NCI-H2227 (cell line): Measurements from ENCODE around the gene CCDC27.
A peak's percentile ranks its signal among the peaks of the same experiment; 100 is the strongest.

Experiments used
- DNase-seq: peaks from one replicate; lab custom pipeline; 2025; ENCODE audit not compliant: unreplicated experiment; lab: John Stamatoyannopoulos, UW

The CCDC27 gene

DNA sequence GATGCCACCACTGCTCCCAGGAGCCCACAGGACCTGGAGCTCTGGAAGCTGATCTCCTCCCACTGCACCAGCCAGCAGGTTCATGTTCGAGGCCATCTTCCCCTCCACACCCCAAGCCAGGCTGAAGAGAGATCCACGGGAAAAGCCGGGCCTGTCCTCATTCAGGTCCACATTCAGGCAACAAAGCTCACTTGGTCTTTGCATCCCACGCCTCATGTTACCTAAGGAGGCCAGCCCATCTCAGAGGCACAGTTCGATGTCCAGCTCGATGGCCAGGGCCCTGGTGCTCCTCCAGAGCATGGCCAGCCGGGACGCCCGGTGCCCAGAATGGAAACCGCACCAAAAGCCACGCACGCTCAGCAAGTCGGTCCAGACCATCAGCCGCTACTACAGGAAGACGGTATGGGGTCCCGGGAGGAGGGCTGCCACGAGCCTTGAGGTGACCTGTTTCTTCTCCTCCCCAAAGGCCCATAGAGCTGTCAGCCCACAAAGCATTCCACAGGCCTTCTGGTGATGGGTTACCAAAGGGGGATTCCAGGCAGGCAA, at the start of gene CCDC27:
TSS of gene CCDC27 (plus strand) at position 51 of the 546 bp plus-strand sequence. CDS start at position 83, 32 bp downstream.
- no peak for DNase-seq

DNA sequence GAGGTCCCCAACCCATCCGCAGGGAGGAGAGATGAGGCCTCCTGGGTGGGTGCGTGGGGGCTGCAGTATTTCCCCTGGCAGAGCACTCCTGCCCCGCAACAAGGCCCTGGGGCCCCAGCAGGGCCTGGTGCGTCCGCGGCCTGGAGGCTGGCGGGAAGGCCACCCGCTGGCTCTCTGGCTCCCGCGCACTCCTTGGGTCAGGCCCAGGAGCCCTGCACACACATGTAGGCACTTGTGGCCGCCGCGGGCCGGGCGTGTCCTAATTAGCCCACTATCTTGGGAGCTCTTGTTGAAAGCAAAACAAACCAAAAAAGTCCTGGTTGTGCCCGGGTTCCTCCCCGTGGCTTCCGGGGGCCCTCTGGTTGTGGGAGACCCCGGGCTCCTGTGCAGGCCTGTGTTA, 49.7 kb upstream of the CCDC27 start:
- no peak for DNase-seq

DNA sequence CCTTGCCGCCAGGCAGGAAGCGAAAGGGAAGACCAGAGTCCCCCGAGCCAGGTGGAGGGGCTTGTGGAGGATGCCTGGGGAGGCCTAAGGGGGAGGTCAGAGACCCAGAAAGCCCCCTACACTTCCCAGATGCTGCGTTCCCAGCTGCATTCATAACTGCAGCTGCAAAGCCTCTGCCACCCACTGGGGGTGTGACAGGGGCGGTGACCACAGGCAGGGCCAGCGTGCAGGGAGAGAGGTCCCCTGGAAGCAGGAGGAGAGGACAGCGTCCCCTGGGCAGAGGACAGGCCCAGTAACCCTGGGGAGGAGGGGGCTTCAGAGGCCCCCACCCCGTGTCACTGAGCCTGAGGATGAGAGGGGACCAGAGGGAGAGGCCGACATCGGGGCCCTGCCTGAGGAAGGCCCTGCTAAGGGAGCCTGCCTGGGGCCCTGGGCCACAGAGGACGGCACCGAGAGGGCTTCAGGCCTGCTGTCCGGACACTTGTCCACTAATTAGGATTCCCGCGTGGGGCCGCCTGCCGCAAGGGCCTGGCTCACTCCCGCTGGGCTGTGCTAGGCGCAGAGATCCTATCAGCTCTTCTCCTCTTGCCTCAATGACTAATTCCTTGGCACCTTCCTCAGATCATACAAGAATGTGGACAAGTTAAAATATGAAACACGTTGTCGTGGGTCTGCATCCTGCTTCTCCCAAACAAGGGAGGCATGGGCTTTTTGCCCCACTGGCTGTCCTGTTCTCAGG, 49.1 kb upstream of the CCDC27 start:
- peak; percentile 25 for DNase-seq

DNA sequence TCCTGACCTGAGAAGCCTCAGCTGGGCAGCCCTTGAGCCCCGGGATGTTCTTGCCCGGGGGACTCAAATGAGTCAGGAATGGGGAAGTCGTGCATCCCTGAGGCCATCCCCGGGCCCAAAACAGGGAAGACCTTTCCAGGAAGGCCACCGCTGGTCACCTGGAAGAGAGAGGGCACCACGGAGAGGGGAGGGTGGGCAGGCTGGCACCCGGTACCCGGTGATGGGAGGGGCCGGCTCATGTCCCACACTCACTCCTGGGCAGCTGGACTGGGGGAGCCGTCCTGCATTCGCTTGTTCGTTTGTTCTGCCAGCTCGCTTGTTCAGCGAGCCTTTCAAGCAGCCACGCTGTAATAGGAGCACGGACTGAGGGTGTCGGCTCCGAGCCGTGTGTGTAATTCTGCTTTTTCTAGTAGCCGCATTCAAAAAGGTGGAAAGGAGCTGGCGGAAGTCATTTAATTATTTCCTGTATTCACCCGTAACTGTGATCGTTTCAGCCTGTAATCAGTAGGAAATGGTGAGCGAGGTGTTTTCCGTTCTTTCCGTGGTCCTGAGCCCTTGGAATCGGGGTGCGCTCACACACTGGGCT, 48.4 kb upstream of the CCDC27 start:
- no peak for DNase-seq

DNA sequence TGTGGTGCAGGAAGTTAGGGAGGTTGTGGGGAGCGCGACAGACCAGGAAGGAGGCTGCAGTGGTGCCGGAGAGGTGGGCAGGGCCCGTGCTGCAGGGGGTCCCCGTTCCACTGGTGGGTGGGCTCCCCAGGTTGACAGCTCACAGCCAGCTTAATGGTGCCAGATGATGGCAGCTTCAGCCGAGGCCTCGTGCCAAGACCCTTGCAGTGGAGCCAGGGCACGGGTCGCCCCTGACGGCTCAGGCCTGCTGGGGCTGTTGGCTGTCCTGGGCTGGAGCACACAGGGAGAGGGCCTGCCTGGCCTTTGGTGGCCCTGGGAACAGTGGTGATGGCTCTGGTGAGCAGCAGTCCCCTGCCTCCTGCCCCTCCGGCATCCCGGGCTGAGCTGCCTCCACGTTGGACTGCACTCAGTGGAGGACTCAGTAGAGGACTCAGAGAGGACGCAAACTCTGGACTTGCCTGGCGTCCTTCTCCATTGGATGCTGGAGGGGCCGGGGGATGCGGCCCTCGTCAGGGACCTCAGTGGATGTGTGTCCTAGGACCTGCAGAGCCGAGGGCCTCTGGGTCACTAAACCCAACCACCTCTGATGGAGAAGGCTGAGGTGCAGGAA, 46.8 kb upstream of the CCDC27 start:
- DNase-seq: no peak

DNA sequence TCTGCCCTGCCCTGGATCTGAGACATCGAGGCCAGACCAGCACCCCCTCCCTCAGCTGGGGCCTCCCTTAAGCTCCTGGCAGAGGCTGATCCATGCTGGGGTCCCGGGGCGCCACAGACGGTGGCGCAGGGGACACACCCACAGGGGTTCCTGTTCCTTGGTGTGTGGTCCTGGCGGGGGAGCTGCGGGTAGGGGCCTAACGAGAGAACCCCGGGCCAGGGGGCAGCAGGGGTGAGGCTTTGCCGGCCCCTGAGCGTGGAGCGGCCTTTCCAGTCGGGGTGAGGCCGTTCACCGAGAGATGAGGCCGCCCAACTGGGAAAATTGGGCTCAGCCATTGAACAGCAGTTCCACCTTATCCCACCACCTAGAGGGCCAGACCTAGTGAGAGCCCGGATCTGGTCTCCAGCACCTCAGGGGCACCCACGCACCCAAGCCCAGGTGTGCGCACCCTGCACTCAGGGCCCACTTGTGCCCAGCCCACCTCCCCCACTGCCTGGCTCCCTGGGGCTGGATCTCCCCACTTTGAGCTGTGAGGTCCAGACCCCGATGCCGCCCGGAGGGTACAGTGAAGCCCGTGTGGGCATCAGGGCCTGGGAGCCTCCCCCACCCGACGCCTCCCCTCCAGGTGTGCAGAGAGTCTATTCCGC, 45.5 kb upstream of the CCDC27 start:
- DNase-seq: no peak

DNA sequence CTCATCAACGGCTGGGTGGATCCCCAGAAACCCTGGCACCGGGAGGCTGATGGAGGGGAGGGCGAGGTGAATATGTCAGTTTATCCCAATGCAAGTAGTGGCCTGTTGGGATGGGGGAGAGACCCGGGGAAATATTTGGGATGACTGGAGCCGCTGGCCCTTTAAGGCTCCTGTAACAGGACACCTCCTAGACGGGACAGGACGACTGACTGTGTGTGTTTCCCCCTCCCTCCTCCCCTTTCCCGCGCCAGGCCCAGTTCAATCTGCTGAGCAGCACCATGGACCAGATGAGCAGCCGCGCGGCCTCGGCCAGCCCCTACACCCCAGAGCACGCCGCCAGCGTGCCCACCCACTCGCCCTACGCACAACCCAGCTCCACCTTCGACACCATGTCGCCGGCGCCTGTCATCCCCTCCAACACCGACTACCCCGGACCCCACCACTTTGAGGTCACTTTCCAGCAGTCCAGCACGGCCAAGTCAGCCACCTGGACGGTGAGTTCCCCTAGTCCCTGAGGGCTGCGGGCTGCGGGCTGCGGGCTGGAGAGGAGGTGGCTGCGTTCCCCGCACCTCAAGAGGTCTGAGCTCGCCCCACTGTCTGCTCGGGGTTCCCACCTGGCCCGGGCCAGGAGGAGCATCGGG, 44.8 kb upstream of the CCDC27 start:
- no peak for DNase-seq

DNA sequence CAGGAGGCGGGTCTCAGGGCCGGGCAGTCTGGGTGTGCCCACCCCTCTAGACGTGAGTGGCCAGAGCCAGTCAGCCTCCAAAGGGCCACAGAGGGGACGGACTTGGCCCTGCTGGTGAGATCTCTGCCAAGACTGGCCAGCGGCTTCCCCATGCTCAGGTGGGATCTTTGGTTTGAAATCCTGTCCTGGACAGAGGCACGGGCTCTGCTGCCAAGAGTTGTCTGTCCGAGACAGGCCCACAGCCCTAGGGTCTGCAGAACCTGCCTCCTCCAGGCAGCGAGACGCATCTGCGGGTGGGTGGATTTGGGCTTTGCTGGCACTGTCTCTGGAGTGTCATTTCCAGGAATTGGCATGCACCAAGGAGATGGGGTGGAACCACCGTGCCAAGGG, 44.3 kb upstream of the CCDC27 start:
- no peak for DNase-seq

DNA sequence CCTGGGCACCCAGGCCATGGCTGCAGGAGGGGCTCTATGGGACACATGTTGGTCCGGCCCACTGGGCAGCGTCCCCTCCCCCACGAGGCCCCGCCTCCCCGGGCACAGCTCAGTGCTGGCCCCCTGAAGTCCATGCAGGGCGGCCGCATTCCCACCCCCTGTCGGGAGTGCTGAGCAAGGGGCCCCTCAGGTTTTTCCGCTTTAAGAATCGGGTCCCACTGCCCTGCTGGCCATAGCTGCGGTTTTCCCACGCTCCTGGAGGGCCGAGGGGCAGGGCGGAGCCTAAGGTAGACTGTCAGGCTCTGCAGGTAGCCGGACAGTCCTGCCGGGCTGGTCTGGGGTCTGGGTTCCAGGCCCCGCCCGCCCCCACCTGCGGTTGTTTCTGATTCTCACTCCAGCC, 43.5 kb upstream of the CCDC27 start:
- DNase-seq: no peak

DNA sequence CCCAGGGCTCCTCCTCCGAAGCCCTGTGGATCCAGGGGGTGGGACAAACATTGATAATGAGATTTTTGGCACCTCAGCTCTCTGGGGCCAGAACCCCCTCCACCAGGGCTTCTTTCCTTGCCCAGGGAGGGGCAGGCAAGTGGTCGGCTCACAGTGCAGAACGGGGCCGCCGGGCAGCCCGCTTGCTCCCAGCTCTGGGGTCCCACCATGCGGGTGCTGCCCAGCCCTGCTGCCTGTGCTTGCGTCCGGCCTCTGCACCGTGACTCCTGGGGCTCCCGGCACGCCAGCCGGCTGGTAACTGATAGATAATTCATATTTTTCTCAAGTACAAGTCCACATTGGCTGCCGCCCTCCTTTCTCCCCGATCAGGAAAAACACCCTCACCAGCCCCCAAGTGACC, 42.0 kb upstream of the CCDC27 start:
- DNase-seq: no peak

DNA sequence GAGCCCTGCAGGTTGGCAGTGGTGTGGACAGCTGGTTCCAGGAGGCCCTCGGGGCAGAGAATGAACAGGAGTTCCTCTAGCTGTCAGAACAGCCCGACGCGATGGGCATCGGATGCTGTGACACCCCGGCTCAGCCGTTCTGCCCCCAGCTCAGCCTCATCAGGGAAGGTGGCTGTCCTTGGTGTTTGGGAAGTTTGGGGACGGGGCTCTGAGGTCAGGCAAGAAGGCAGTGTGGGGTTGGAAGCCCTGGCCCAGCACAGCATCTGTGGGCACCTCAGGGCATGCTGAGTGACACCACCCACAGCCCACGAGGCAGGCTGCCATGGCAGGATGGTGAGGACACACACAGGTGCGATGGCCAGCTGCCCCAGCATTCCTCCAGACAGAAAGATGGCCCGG, 40.9 kb upstream of the CCDC27 start:
- DNase-seq: no peak

DNA sequence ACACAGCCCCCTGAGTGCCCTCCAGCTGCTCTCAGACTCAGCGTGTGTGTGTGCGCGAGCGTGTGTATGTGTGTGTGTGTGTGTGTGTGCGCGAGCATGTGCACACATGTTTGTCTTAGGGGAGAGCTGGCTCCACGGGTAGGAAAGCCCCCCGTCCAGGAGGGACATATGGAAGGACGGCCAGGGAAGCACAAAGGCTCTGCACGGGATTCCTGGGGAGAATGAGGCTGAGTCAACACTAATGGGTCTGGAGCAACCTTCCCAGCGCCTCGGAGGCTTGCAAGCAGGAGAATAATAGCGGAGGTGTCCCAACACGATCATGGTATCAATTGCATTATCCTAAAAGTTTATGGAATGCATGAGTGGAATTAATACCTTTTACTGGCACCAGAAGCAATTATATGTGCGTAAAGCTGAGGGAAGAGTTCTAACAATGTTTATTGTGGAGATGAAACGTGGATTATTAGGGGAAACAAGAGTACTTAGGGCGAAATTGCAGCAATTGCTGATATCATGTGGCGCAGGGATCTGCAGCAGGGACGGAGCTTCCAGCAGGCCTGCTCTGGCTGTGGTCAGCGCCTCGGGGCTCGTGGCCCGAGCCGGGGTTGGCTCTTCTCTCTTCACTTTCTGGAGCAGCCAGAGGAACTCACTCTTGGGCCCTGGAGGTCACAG, 40.3 kb upstream of the CCDC27 start:
- DNase-seq: peak; percentile 70

DNA sequence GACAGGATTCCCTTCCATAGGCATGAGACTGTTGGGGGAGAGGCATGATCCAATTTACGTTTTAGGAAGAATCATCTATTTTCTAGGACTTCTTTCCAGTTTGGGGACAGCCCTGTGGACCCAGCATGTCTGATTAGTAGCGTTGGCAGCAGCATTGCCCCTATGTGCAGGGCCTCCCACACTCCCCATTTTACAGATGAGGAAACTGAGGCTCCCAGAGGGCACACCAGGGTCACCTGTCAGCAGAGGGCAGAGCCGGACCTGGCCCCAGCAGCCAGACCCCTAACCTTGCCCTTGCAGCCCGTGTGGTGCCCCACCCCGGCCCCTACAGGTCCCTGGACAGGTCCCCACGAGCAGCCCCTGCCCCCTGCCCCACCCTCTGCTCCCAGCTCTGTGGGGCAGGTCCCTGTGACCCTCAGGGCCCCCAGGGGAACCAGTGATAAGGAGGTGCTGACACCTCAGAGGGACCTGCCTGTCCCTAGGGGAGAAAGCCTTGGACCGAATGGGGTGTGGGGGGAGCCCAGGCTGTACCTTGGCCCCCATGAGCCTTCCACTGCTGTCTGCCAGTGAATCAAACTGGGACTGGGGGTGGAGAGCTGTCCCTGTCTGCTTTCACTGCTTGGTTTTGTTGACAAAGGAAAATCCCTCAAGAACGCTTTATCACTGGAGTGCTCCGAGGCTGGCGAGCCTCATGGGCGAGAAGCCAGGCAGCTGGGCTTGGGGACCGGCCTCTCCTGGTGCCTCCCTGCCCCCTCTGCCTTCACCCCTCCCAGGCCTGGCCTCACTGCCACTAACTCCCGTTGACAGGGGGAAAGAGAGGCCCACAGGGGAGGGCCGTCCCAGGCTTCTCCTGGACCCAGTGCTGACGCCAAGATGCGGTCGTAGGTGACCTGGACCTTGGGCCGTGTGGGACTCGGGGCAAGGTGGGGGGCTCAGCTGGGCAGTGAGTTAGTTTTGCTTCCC, 39.4 kb upstream of the CCDC27 start:
- DNase-seq: no peak

DNA sequence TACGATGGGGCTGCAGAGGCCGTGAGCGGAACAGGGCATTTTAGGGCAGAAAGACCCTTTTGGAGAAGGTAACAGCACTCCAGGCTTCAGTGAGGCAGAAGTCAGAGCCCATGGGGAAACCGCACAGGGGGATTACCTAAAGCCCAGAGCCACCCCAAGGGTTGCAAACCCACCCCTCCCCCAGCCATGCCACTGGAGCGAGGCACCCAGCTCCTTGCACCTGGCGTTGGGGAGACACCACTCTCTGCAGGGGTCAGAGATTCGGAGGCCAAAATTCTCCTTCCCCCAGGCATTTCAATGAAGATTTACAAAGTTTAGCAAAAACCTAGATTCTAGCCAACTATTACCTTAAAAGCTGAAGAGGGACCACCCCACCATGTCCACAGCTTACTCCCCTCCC, 38.4 kb upstream of the CCDC27 start:
- no peak for DNase-seq

DNA sequence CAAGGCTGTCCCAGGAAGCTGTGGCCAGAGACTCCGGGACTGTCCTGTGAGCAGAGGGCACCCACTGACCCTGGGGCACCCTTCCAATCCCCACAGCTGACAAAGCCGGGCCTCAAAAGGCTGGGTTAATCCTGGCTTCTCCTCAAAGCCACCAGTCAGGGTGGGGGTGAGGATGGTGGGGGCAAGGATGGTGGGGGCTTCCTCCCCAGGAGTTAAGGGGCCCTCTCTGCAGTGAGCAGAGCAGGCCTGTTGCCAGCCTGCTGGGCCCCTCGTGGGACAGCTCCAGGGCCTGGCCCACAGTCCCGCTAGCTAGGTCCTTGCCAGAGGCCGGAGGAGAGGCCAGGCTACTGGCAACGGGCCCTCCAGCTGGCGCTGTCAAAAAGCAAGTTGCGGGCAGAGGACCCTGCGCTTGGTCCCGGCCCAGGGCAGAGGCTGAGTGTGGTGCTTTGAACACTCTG, 37.9 kb upstream of the CCDC27 start:
- DNase-seq: no peak

DNA sequence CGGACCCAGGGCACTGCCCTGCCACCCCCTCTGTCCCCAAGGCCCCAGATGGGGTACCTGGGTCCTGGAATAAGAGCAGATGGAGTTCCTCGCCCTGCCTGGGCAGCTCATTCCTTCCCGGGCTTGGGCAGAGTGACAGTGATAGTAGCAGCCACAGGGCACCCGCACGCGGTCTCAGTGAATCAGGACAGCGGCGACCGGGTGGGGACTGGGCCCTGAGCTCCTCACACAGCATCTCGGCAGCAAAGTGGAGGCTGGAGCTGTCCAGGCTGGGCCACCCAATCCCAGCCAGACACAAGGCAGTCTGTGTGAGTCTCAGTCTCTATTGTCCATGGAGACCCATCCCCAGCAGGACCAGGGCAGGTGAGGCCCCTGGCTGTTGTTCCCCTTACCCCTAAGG, 37.4 kb upstream of the CCDC27 start:
- no peak for DNase-seq

DNA sequence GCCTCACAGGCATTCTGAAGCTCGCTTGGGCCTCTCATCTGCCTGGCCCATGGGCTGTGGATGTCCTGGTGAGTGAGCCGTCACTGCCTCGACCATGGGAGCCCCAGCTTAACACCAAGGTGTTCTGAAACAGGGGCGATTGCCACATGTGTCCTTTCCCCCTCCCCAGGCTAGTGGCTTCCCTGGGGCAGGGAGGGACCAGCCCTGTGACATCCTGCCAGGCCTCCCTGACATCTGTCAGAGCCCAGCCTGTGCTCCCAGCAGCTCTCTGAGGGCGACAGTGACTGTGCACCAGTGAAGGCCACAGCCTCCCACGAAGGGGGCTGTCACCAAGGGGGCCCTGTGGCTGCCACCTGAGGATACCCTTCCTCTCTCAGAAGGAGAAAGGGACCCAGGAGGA, 35.9 kb upstream of the CCDC27 start:
- DNase-seq: no peak

DNA sequence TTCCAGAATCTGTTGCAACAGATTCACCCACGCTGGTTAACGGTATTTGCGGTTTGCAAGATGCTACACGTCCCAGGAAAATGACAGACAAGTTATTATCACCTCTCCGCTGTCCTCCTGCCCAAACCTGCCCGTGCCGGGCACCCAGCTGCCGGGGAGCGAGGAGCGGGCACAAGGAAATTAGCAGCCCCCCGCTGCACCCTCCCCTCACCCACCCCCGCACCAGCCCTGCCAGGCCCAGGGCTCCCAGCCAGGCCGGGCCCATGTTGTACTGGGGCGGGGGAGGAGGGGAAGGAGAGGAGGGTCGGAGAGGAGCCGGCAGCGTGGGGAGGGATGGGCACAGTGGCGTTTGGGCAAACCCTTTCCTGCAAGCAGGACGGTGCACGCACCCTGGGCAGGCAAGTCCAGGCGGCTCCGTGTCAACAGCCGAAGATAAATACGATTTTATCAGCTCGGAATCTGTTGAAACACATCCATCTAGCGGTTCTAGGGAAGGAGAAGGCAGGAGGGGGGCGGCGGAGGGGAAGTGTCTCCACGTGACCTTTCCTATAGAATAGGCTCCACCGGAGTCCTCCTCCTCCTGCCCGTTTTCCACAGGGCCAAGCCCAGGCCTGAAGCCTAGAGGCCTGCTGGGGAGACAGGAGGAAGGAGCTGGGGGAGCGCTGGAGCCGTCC, 35.1 kb upstream of the CCDC27 start:
- no peak for DNase-seq
